Neuronal stem cell (in vitro differentiated cells): Measurements from ENCODE around the gene DPYSL3.

Experiments used
- DNase-seq: peaks from one replicate; pipeline ENCODE4 v3.0.0-alpha.2; 2013; ENCODE audit warnings: low spot score
- H2AFZ ChIP-seq: one replicate; pipeline ENCODE4 v1.6.1; 2013; ENCODE audit warnings: mild to moderate bottlenecking, low read length, inconsistent platforms
- H2AK5ac ChIP-seq: 2 replicates; pipeline ENCODE4 v1.6.1; 2013; ENCODE audit warnings: low read depth, mild to moderate bottlenecking, inconsistent platforms, low read length, moderate library complexity, mixed read lengths
- H2BK120ac ChIP-seq: 2 replicates; pipeline ENCODE4 v1.6.1; 2013; ENCODE audit warnings: low read depth, mild to moderate bottlenecking, inconsistent platforms, low read length, moderate library complexity, mixed read lengths
- H2BK12ac ChIP-seq: one replicate; pipeline ENCODE4 v1.6.1; 2013; ENCODE audit warnings: low read length, inconsistent platforms
- H2BK15ac ChIP-seq: 2 replicates; pipeline ENCODE4 v1.6.1; 2013; ENCODE audit warnings: mild to moderate bottlenecking, low read length, inconsistent platforms, mixed read lengths
- H2BK5ac ChIP-seq: one replicate; pipeline ENCODE4 v1.6.1; 2013; ENCODE audit warnings: inconsistent platforms, mild to moderate bottlenecking, low read length, moderate library complexity
- H3K14ac ChIP-seq: one replicate; pipeline ENCODE4 v1.6.1; 2013; ENCODE audit warnings: low read length, inconsistent platforms
- H3K18ac ChIP-seq: 2 replicates; pipeline ENCODE4 v1.6.1; 2013; ENCODE audit warnings: low read length, inconsistent platforms
- H3K23ac ChIP-seq: 2 replicates; pipeline ENCODE4 v1.6.1; 2013; ENCODE audit warnings: low read depth, mild to moderate bottlenecking, mixed read lengths, low read length, inconsistent platforms; ENCODE audit not compliant: poor library complexity
- H3K27ac ChIP-seq: replicated peaks from 3 replicates; pipeline ENCODE4 v1.5.1; 2013; ENCODE audit warnings: low read length, inconsistent platforms
- H3K27me3 ChIP-seq, 3 experiments: 2 replicates each; pipeline ENCODE4 v1.6.1; 2013; ENCODE audit warnings: low read length in 3 of 3, mild to moderate bottlenecking in 2 of 3, inconsistent platforms in 1 of 3, low read depth in 1 of 3, mixed read lengths in 1 of 3, moderate library complexity in 1 of 3; ENCODE audit not compliant: control insufficient read depth in 3 of 3, insufficient read depth in 3 of 3
- H3K36me3 ChIP-seq, 2 donors: replicated peaks in 1 of 2; 2 replicates each; pipeline ENCODE4 v1.6.1; 2013; ENCODE audit warnings: low read length in 2 of 2; ENCODE audit not compliant: control insufficient read depth in 2 of 2, insufficient read depth in 2 of 2
- H3K4ac ChIP-seq: 2 replicates; pipeline ENCODE4 v1.6.1; 2013; ENCODE audit warnings: inconsistent platforms, mild to moderate bottlenecking, low read length, moderate library complexity
- H3K4me1 ChIP-seq, 2 donors: 1 replicate in 1 of 2; 2 replicates in 1 of 2; pipeline ENCODE4 v1.6.1; 2013; ENCODE audit warnings: low read length in 2 of 2, low read depth in 1 of 2; ENCODE audit not compliant: control insufficient read depth in 2 of 2, insufficient read depth in 1 of 2
- H3K4me2 ChIP-seq: one replicate; pipeline ENCODE4 v1.6.1; 2013; ENCODE audit warnings: mild to moderate bottlenecking, low read length, inconsistent platforms; ENCODE audit not compliant: insufficient read depth, poor library complexity, severe bottlenecking
- H3K4me3 ChIP-seq, 2 donors: 2 replicates each; pipeline ENCODE4 v1.5.1; 2013; ENCODE audit warnings: low read length in 2 of 2, mild to moderate bottlenecking in 2 of 2, inconsistent platforms in 1 of 2, moderate library complexity in 1 of 2
- H3K79me1 ChIP-seq: one replicate; pipeline ENCODE4 v1.6.1; 2013; ENCODE audit warnings: low read depth, mild to moderate bottlenecking, inconsistent platforms, low read length, moderate library complexity
- H3K9ac ChIP-seq: one replicate; pipeline ENCODE4 v1.6.1; 2013; ENCODE audit warnings: mild to moderate bottlenecking, low read depth, low read length, inconsistent platforms; ENCODE audit not compliant: poor library complexity
- H3K9me3 ChIP-seq, 2 donors: replicated peaks in 1 of 2; 2 replicates each; pipeline versions ENCODE3 to v1.6.1; 2013; ENCODE audit warnings: low read length in 2 of 2, mild to moderate bottlenecking in 2 of 2, inconsistent platforms in 1 of 2, low read depth in 1 of 2, mixed read lengths in 1 of 2, moderate library complexity in 1 of 2; ENCODE audit not compliant: control insufficient read depth in 2 of 2, insufficient read depth in 1 of 2
- H4K8ac ChIP-seq: one replicate; pipeline ENCODE4 v1.6.1; 2013; ENCODE audit warnings: low read depth, mild to moderate bottlenecking, inconsistent platforms, low read length, moderate library complexity
- H4K91ac ChIP-seq: one replicate; pipeline ENCODE4 v1.6.1; 2013; ENCODE audit warnings: low read length, low read depth, mild to moderate bottlenecking, inconsistent platforms; ENCODE audit not compliant: poor library complexity
- WGBS, 2 donors: extraction: QIAGEN DNeasy Blood & Tissue Kit; methylation state at CpG; one replicate each; pipeline ENCODE4 v1.1.7; 2013; ENCODE audit warnings: missing lambda C conversion rate in 2 of 2, mixed read lengths in 1 of 2; ENCODE audit not compliant: insufficient read length in 2 of 2, insufficient replicate concordance in 1 of 2; ENCODE audit errors: extremely low coverage in 2 of 2; 5-methylcytosine and 5-hydroxymethylcytosine counted together

DPYSL3 gene

GRCh38 chr5:147551677-147552076, 41.8 kb upstream of the DPYSL3 start:
- no peak overlapping the region for H2AK5ac ChIP-seq
- H2BK5ac ChIP-seq = no peak overlapping the region
- H3K23ac ChIP-seq = no peak overlapping the region
- H2AFZ ChIP-seq = peak overlapping the region; percentile 68
- H3K9ac ChIP-seq = no peak overlapping the region
- no CpG with 5 or more reads among the region's 1 CpG for WGBS, 2 donors
- DNase-seq = no peak
- H3K27me3 ChIP-seq = no peaks in the 10 kb centered on the region
- no peak overlapping the region for H2BK15ac ChIP-seq
- no peak overlapping the region for H3K14ac ChIP-seq
- no peak overlapping the region for H2BK12ac ChIP-seq
- no peak overlapping the region for H4K91ac ChIP-seq
- H3K4me3 ChIP-seq = no peak overlapping the region
- no peak overlapping the region for H4K8ac ChIP-seq
- no peak overlapping the region for H3K4me2 ChIP-seq
- peaks cover 0 to 3% of the 10 kb centered on the region in 2 donors for H3K9me3 ChIP-seq
- H2BK120ac ChIP-seq = no peak overlapping the region
- H3K27ac ChIP-seq = no peak overlapping the region
- no peaks in the 10 kb centered on the region for H3K36me3 ChIP-seq
- no peaks in the 10 kb centered on the region for H3K79me1 ChIP-seq
- peaks cover 4 to 12% of the 10 kb centered on the region in 2 donors for H3K4me1 ChIP-seq
- no peak overlapping the region for H3K18ac ChIP-seq
- no peak overlapping the region for H3K4ac ChIP-seq

GRCh38 chr5:147547730-147548129, 37.9 kb upstream of the DPYSL3 start:
- no peak overlapping the region for H2BK12ac ChIP-seq

GRCh38 chr5:147544556-147544955, 34.7 kb upstream of the DPYSL3 start:
- Histone ChIP-seq H2BK5ac (no peak overlapping the region), H3K36me3 (no peaks in the 10 kb centered on the region), H2BK15ac (no peak overlapping the region), H3K23ac (no peak overlapping the region), H3K4me3 (no peak overlapping the region), H2AFZ (peak overlapping the region; percentile 4), H3K27me3 (no peaks in the 10 kb centered on the region), H3K4ac (no peak overlapping the region), H4K91ac (no peak overlapping the region), H3K9ac (no peak overlapping the region), H3K79me1 (no peaks in the 10 kb centered on the region), H2BK120ac (no peak overlapping the region), H4K8ac (no peak overlapping the region), H3K4me1 (no peaks in the 10 kb centered on the region), H2AK5ac (no peak overlapping the region), H3K14ac (no peak overlapping the region), H3K9me3 (no peaks in the 10 kb centered on the region), H3K18ac (no peak overlapping the region), H3K4me2 (no peak overlapping the region), H2BK12ac (no peak overlapping the region), H3K27ac (no peak overlapping the region)
- no peak for DNase-seq
- WGBS, 2 donors = no CpG with 5 or more reads among the region's 5 CpGs

More at GRCh38 chr5:147547730-147548129, 37.9 kb upstream of the DPYSL3 start:
- Histone ChIP-seq H4K8ac (no peak overlapping the region), H3K4ac (no peak overlapping the region), H2BK5ac (no peak overlapping the region), H3K36me3 (no peaks in the 10 kb centered on the region), H2AFZ (no peak overlapping the region), H2BK15ac (no peak overlapping the region), H3K4me1 (no peaks in the 10 kb centered on the region), H3K79me1 (no peaks in the 10 kb centered on the region), H3K9me3 (peaks cover 0 to 3% of the 10 kb centered on the region in 2 donors), H3K23ac (no peak overlapping the region), H3K14ac (no peak overlapping the region), H3K18ac (no peak overlapping the region), H3K27ac (no peak overlapping the region), H3K4me3 (no peak overlapping the region), H2AK5ac (no peak overlapping the region), H3K27me3 (no peaks in the 10 kb centered on the region), H4K91ac (no peak overlapping the region), H3K4me2 (no peak overlapping the region), H3K9ac (no peak overlapping the region), H2BK120ac (no peak overlapping the region)
- no CpG with 5 or more reads among the region's 3 CpGs for WGBS, 2 donors
- DNase-seq = no peak

GRCh38 chr5:147539053-147539452, 29.2 kb upstream of the DPYSL3 start:
- no peak overlapping the region for H4K91ac ChIP-seq
- no peak overlapping the region for H3K9ac ChIP-seq
- no peak overlapping the region for H2AFZ ChIP-seq
- no peaks in the 10 kb centered on the region for H3K9me3 ChIP-seq
- no peak overlapping the region for H3K27ac ChIP-seq
- no peaks in the 10 kb centered on the region for H3K4me1 ChIP-seq
- H4K8ac ChIP-seq = no peak overlapping the region
- WGBS, 2 donors = no CpG with 5 or more reads among the region's 1 CpG
- DNase-seq = no peak
- peaks cover 0 to 2% (median 0%) of the 10 kb centered on the region in 3 experiments for H3K27me3 ChIP-seq
- no peak overlapping the region for H2BK5ac ChIP-seq
- no peak overlapping the region for H2BK12ac ChIP-seq
- H3K4me2 ChIP-seq = no peak overlapping the region
- no peak overlapping the region for H3K23ac ChIP-seq
- H3K14ac ChIP-seq = no peak overlapping the region
- H3K18ac ChIP-seq = no peak overlapping the region
- H3K4ac ChIP-seq = no peak overlapping the region
- no peak overlapping the region for H2BK15ac ChIP-seq
- no peak overlapping the region for H2AK5ac ChIP-seq
- no peaks in the 10 kb centered on the region for H3K79me1 ChIP-seq
- no peak overlapping the region for H2BK120ac ChIP-seq
- H3K36me3 ChIP-seq = no peaks in the 10 kb centered on the region
- H3K4me3 ChIP-seq = no peak overlapping the region
